ENCODE measurements around the gene KLHL9.

GRCh38 chr9:21340735-21341134, 5.5 kb upstream of the KLHL9 start:
- TF ChIP-seq, protein P1, sequence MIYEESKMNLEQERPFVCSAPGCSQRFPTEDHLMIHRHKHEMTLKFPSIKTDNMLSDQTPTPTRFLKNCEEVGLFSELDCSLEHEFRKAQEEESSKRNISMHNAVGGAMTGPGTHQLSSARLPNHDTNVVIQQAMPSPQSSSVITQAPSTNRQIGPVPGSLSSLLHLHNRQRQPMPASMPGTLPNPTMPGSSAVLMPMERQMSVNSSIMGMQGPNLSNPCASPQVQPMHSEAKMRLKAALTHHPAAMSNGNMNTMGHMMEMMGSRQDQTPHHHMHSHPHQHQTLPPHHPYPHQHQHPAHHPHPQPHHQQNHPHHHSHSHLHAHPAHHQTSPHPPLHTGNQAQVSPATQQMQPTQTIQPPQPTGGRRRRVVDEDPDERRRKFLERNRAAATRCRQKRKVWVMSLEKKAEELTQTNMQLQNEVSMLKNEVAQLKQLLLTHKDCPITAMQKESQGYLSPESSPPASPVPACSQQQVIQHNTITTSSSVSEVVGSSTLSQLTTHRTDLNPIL (CRISPR knock-in tag; IDR thresholded peaks at IDR 0.05; ENCODE audit: low read depth): no peak
- TF ChIP-seq OSR1 (CRISPR knock-in tag; IDR thresholded peaks at IDR 0.05) (no peak), ZFP30 (CRISPR knock-in tag; IDR thresholded peaks at IDR 0.05) (no peak), ZNF70 (CRISPR knock-in tag; IDR thresholded peaks at IDR 0.05) (no peak), CSRNP3 (CRISPR knock-in tag; IDR thresholded peaks at IDR 0.05) (no peak), SNAI2 (CRISPR knock-in tag; IDR thresholded peaks at IDR 0.05) (no peak), BACH2 (CRISPR knock-in tag; IDR thresholded peaks at IDR 0.05; ENCODE audit: borderline replicate concordance) (no peak), ESRRG (CRISPR knock-in tag; IDR thresholded peaks at IDR 0.05) (no peak), GLIS3 (CRISPR knock-in tag; IDR thresholded peaks at IDR 0.05) (no peak), ZNF565 (CRISPR knock-in tag; conservative IDR thresholded peaks at IDR 0.05; ENCODE audit: low read depth) (no peak), POU6F1 (CRISPR knock-in tag; IDR thresholded peaks at IDR 0.05; ENCODE audit: borderline replicate concordance, low read depth) (no peak), ZC3H10 (CRISPR knock-in tag; IDR thresholded peaks at IDR 0.05) (no peak), ISL1 (CRISPR knock-in tag; IDR thresholded peaks at IDR 0.05) (no peak)
- TF ChIP-seq, protein P2, sequence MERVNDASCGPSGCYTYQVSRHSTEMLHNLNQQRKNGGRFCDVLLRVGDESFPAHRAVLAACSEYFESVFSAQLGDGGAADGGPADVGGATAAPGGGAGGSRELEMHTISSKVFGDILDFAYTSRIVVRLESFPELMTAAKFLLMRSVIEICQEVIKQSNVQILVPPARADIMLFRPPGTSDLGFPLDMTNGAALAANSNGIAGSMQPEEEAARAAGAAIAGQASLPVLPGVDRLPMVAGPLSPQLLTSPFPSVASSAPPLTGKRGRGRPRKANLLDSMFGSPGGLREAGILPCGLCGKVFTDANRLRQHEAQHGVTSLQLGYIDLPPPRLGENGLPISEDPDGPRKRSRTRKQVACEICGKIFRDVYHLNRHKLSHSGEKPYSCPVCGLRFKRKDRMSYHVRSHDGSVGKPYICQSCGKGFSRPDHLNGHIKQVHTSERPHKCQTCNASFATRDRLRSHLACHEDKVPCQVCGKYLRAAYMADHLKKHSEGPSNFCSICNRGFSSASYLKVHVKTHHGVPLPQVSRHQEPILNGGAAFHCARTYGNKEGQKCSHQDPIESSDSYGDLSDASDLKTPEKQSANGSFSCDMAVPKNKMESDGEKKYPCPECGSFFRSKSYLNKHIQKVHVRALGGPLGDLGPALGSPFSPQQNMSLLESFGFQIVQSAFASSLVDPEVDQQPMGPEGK (CRISPR knock-in tag; IDR thresholded peaks at IDR 0.05; ENCODE audit: borderline replicate concordance): no peak
